ENCODE results near the gene CCT5.

DNA sequence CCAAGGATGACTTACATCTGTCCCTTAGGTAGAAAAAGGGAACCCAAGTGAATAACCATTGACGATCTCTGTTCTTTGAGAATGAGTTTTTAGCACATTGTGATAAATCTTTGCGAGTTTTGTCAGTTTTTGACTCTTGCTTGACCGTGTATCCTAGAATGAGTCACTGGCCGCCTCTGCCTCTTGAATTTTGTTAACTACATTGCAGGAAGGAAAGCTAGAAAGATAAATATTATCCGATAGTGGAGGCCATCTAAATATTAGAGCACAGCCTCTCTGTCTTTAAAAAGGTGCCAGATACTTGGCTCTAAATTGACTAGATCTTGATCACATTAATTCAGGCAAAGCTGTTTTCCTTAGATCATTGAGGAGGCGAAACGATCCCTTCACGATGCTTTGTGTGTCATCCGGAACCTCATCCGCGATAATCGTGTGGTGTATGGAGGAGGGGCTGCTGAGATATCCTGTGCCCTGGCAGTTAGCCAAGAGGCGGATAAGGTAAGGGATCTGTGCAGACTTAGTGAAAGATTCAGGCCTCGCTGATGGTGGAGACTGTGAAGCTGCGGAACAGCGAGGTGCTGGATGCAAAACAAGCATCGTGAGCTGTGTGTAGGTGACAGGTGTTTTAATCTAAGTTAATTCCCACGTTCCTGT is 12.2 kb downstream of the CCT5 start:
- TF ChIP-seq, protein P1, sequence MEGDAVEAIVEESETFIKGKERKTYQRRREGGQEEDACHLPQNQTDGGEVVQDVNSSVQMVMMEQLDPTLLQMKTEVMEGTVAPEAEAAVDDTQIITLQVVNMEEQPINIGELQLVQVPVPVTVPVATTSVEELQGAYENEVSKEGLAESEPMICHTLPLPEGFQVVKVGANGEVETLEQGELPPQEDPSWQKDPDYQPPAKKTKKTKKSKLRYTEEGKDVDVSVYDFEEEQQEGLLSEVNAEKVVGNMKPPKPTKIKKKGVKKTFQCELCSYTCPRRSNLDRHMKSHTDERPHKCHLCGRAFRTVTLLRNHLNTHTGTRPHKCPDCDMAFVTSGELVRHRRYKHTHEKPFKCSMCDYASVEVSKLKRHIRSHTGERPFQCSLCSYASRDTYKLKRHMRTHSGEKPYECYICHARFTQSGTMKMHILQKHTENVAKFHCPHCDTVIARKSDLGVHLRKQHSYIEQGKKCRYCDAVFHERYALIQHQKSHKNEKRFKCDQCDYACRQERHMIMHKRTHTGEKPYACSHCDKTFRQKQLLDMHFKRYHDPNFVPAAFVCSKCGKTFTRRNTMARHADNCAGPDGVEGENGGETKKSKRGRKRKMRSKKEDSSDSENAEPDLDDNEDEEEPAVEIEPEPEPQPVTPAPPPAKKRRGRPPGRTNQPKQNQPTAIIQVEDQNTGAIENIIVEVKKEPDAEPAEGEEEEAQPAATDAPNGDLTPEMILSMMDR (IDR thresholded peaks at IDR 0.05; ENCODE audit: borderline replicate concordance, extremely low read depth, low read length, poor library complexity, severe bottlenecking): no peak
- no peak for TF ChIP-seq EZH2 (IDR thresholded peaks at IDR 0.05; ENCODE audit: borderline replicate concordance, low read depth, low read length, severe bottlenecking)

Measured in DND-41 (cell line).